WTC11 (cell line): Measurements from ENCODE around the gene IL10RA. TPM values are rescaled to one million over a fixed set of nuclear protein-coding genes. Genes with fewer than 3 reads are reported as not detected.

Experiments
- ATAC-seq: fragments of 200-7000 bp; cut with Tn5 transposase; 2 replicates; pipeline ENCODE4 v1.10.0; 2021; ENCODE audit warnings: mild to moderate bottlenecking, moderate library complexity
- CTCF ChIA-PET: fragments of 300-600 bp; sonication (Branson Sonifier 250); formaldehyde crosslinking; loops from one replicate; lab custom pipeline; 2021; ENCODE audit warnings: antibody characterized with exemption; lab: Charles Lee
- POLR2A ChIA-PET: fragments of 350-600 bp; sonication (Branson Sonifier 250); formaldehyde crosslinking; loops from one replicate; lab custom pipeline; 2021; ENCODE audit warnings: antibody characterized with exemption; lab: Charles Lee
- DNase-seq: peaks from one replicate; pipeline ENCODE4 v3.0.0; 2021; ENCODE audit warnings: low spot score
- H3K27ac Mint-ChIP-seq: 2 replicates; pipeline ENCODE4 v1.8.0; 2021; ENCODE audit warnings: mixed read lengths
- H3K27me3 Mint-ChIP-seq: 2 replicates; pipeline ENCODE4 v1.8.0; 2021; ENCODE audit warnings: low read depth, mild to moderate bottlenecking, moderate library complexity, mixed read lengths
- H3K36me3 Mint-ChIP-seq: 2 replicates; pipeline ENCODE4 v1.8.0; 2021; ENCODE audit warnings: mixed read lengths
- H3K4me1 Mint-ChIP-seq: 2 replicates; pipeline ENCODE4 v1.8.0; 2022; ENCODE audit warnings: mixed read lengths
- H3K4me3 Mint-ChIP-seq: 2 replicates; pipeline ENCODE4 v1.8.0; 2021; ENCODE audit warnings: mild to moderate bottlenecking, moderate library complexity, mixed read lengths
- H3K9me3 Mint-ChIP-seq: 2 replicates; pipeline ENCODE4 v1.8.0; 2021; ENCODE audit warnings: mixed read lengths
- ATF6 ChIP-seq: sonication (generic); formaldehyde crosslinking; IDR thresholded peaks from 2 replicates; pipeline ENCODE4 v1.8.1; 2023; ENCODE audit warnings: mild to moderate bottlenecking, missing genetic modification reagents
- CTCF ChIP-seq: fragments of 200-600 bp; IDR thresholded peaks from 2 replicates; pipeline ENCODE4 v1.8.0; 2022; ENCODE audit warnings: antibody characterized with exemption
- ESRRA ChIP-seq: sonication (generic); formaldehyde crosslinking; IDR thresholded peaks from 2 replicates; pipeline ENCODE4 v1.8.1; 2022; ENCODE audit warnings: mild to moderate bottlenecking, missing genetic modification reagents, borderline replicate concordance
- GABPB1 ChIP-seq: sonication (generic); formaldehyde crosslinking; IDR thresholded peaks from 2 replicates; pipeline ENCODE4 v1.8.1; 2023; ENCODE audit warnings: mild to moderate bottlenecking, missing genetic modification reagents
- IRF1 ChIP-seq: sonication (generic); formaldehyde crosslinking; IDR thresholded peaks from 2 replicates; pipeline ENCODE4 v1.8.0; 2023; ENCODE audit warnings: missing genetic modification reagents
- IRF2 ChIP-seq: sonication (generic); formaldehyde crosslinking; IDR thresholded peaks from 2 replicates; pipeline ENCODE4 v1.8.0; 2022; ENCODE audit warnings: low read depth, missing genetic modification reagents, borderline replicate concordance
- JUN ChIP-seq: sonication (generic); formaldehyde crosslinking; IDR thresholded peaks from 2 replicates; pipeline ENCODE4 v1.8.0; 2023; ENCODE audit warnings: mild to moderate bottlenecking, missing genetic modification reagents
- NR3C1 ChIP-seq: sonication (generic); formaldehyde crosslinking; conservative IDR thresholded peaks from 2 replicates; pipeline ENCODE4 v1.8.1; 2023; ENCODE audit warnings: low read depth, mild to moderate bottlenecking, missing genetic modification reagents
- PRRX2 ChIP-seq: fragments of 250-450 bp; sonication (Bioruptor Pico); IDR thresholded peaks from 2 replicates; pipeline ENCODE4 v1.8.0; 2021; ENCODE audit warnings: mild to moderate bottlenecking
- ZNF121 ChIP-seq: sonication (generic); formaldehyde crosslinking; IDR thresholded peaks from 2 replicates; pipeline ENCODE4 v1.8.0; 2023; ENCODE audit warnings: missing genetic modification reagents
- ZNF219 ChIP-seq: sonication (generic); formaldehyde crosslinking; IDR thresholded peaks from 2 replicates; pipeline ENCODE4 v1.8.0; 2023; ENCODE audit warnings: missing genetic modification reagents, mild to moderate bottlenecking, borderline replicate concordance
- ZNF232 ChIP-seq: sonication (generic); formaldehyde crosslinking; IDR thresholded peaks from 2 replicates; pipeline ENCODE4 v1.8.0; 2022; ENCODE audit warnings: mild to moderate bottlenecking, missing genetic modification reagents
- ZNF416 ChIP-seq: fragments of 250-450 bp; sonication (Bioruptor Pico); IDR thresholded peaks from 2 replicates; pipeline ENCODE4 v1.9.0; 2021; ENCODE audit warnings: mild to moderate bottlenecking, inconsistent platforms
- ZNF425 ChIP-seq: fragments of 250-450 bp; sonication (Bioruptor Pico); conservative IDR thresholded peaks from 2 replicates; pipeline ENCODE4 v1.9.0; 2021; ENCODE audit warnings: mild to moderate bottlenecking
- total RNA-seq: library from RNA; stranded (reverse); gene quantifications from 3 replicates; pipeline ENCODE4 v1.2.3, GENCODE V29; 2021
- TF ChIP-seq, protein P1 (sequence below): sonication (generic); formaldehyde crosslinking; IDR thresholded peaks from 2 replicates; pipeline ENCODE4 v1.8.0; 2023; ENCODE audit warnings: mild to moderate bottlenecking, missing genetic modification reagents
- TF ChIP-seq, protein P2 (sequence below): sonication (generic); formaldehyde crosslinking; IDR thresholded peaks from 2 replicates; pipeline ENCODE4 v1.8.0; 2022; ENCODE audit warnings: mild to moderate bottlenecking, missing genetic modification reagents
- TF ChIP-seq, protein P3 (sequence below): fragments of 250-450 bp; sonication (Bioruptor Pico); IDR thresholded peaks from 2 replicates; pipeline ENCODE4 v1.9.0; 2021; ENCODE audit warnings: moderate library complexity, mild to moderate bottlenecking, inconsistent platforms, borderline replicate concordance
- TF ChIP-seq, protein P4 (sequence below): sonication (generic); formaldehyde crosslinking; IDR thresholded peaks from 2 replicates; pipeline ENCODE4 v1.8.1; 2022; ENCODE audit warnings: missing genetic modification reagents, borderline replicate concordance
- TF ChIP-seq, protein P5 (sequence below): sonication (generic); formaldehyde crosslinking; IDR thresholded peaks from 2 replicates; pipeline ENCODE4 v1.8.1; 2022; ENCODE audit warnings: mild to moderate bottlenecking, moderate library complexity, missing genetic modification reagents

IL10RA gene
- total RNA-seq, 1 experiment from 2014 or later: 0.74 TPM

- TF ChIP-seq, protein P1, sequence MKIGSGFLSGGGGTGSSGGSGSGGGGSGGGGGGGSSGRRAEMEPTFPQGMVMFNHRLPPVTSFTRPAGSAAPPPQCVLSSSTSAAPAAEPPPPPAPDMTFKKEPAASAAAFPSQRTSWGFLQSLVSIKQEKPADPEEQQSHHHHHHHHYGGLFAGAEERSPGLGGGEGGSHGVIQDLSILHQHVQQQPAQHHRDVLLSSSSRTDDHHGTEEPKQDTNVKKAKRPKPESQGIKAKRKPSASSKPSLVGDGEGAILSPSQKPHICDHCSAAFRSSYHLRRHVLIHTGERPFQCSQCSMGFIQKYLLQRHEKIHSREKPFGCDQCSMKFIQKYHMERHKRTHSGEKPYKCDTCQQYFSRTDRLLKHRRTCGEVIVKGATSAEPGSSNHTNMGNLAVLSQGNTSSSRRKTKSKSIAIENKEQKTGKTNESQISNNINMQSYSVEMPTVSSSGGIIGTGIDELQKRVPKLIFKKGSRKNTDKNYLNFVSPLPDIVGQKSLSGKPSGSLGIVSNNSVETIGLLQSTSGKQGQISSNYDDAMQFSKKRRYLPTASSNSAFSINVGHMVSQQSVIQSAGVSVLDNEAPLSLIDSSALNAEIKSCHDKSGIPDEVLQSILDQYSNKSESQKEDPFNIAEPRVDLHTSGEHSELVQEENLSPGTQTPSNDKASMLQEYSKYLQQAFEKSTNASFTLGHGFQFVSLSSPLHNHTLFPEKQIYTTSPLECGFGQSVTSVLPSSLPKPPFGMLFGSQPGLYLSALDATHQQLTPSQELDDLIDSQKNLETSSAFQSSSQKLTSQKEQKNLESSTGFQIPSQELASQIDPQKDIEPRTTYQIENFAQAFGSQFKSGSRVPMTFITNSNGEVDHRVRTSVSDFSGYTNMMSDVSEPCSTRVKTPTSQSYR (CRISPR knock-in tag): no peak
- TF ChIP-seq IRF1 (CRISPR knock-in tag): no peak
- TF ChIP-seq JUN (CRISPR knock-in tag): no peak
- TF ChIP-seq PRRX2 (CRISPR knock-in tag): no peak
- no peak for TF ChIP-seq ATF6
- TF ChIP-seq, protein P2, sequence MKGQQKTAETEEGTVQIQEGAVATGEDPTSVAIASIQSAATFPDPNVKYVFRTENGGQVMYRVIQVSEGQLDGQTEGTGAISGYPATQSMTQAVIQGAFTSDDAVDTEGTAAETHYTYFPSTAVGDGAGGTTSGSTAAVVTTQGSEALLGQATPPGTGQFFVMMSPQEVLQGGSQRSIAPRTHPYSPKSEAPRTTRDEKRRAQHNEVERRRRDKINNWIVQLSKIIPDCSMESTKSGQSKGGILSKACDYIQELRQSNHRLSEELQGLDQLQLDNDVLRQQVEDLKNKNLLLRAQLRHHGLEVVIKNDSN: no peak
- TF ChIP-seq CTCF: no peak
- TF ChIP-seq IRF2: no peak
- TF ChIP-seq, protein P3, sequence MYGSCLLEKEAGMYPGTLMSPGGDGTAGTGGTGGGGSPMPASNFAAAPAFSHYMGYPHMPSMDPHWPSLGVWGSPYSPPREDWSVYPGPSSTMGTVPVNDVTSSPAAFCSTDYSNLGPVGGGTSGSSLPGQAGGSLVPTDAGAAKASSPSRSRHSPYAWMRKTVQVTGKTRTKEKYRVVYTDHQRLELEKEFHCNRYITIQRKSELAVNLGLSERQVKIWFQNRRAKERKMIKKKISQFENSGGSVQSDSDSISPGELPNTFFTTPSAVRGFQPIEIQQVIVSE: no peak
- H3K27ac Mint-ChIP-seq: no peak overlapping the region
- H3K4me3 Mint-ChIP-seq: no peak overlapping the region
- H3K27me3 Mint-ChIP-seq: peaks cover 3% of the 10 kb centered on the region
- ChIA-PET CTCF (interaction anchor here (1.0 to 1.2 kb wide), 2 partner anchors 20 to 59 kb away, joined by 3 to 4 read pairs; partner anchors contain the start of gene IL10RA), POLR2A (no interaction called here)
- DNase-seq (no peak), ATAC-seq (no peak)
- H3K9me3 Mint-ChIP-seq: peaks cover 11% of the 10 kb centered on the region
- peaks cover 11% of the 10 kb centered on the region for H3K4me1 Mint-ChIP-seq
- H3K36me3 Mint-ChIP-seq: no peaks in the 10 kb centered on the region
Measured at GRCh38 chr11:118006153-118006534, 19.9 kb downstream of the IL10RA start.

- Mint-ChIP-seq H3K4me3 (no peak overlapping the region), H3K4me1 (peaks cover 11% of the 10 kb centered on the region), H3K27me3 (peaks cover 3% of the 10 kb centered on the region), H3K27ac (no peak overlapping the region), H3K9me3 (peaks cover 11% of the 10 kb centered on the region), H3K36me3 (no peaks in the 10 kb centered on the region)
- POLR2A ChIA-PET: interaction anchor here (0.8 kb wide), 1 partner anchor 429 kb away, joined by 4 read pairs; the partner anchor contains the start of gene KMT2A
- DNase-seq: no peak
- no peak for ATAC-seq
- CTCF ChIA-PET: interaction anchor here (1.1 to 1.2 kb wide), 2 partner anchors 14 to 46 kb away, joined by 3 to 5 read pairs; no protein-coding TSS in a partner anchor
- no peak for TF ChIP-seq NR3C1 (CRISPR knock-in tag)
- TF ChIP-seq ZNF219 (CRISPR knock-in tag): no peak
- no peak for TF ChIP-seq ZNF416 (CRISPR knock-in tag)
- no peak for TF ChIP-seq ESRRA (CRISPR knock-in tag)
- no peak for TF ChIP-seq GABPB1 (CRISPR knock-in tag)
- no peak for TF ChIP-seq ZNF425 (CRISPR knock-in tag)
- TF ChIP-seq, protein P4, sequence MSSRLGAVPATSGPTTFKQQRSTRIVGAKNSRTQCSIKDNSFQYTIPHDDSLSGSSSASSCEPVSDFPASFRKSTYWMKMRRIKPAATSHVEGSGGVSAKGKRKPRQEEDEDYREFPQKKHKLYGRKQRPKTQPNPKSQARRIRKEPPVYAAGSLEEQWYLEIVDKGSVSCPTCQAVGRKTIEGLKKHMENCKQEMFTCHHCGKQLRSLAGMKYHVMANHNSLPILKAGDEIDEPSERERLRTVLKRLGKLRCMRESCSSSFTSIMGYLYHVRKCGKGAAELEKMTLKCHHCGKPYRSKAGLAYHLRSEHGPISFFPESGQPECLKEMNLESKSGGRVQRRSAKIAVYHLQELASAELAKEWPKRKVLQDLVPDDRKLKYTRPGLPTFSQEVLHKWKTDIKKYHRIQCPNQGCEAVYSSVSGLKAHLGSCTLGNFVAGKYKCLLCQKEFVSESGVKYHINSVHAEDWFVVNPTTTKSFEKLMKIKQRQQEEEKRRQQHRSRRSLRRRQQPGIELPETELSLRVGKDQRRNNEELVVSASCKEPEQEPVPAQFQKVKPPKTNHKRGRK (CRISPR knock-in tag): no peak
- TF ChIP-seq, protein P5, sequence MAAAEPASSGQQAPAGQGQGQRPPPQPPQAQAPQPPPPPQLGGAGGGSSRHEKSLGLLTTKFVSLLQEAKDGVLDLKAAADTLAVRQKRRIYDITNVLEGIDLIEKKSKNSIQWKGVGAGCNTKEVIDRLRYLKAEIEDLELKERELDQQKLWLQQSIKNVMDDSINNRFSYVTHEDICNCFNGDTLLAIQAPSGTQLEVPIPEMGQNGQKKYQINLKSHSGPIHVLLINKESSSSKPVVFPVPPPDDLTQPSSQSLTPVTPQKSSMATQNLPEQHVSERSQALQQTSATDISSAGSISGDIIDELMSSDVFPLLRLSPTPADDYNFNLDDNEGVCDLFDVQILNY (CRISPR knock-in tag): no peak
- no peak for TF ChIP-seq ZNF232 (CRISPR knock-in tag)
- no peak for TF ChIP-seq ZNF121
Measured at GRCh38 chr11:118007040-118007439, 20.8 kb downstream of the IL10RA start.
